Measurements from ENCODE around the gene FECH. TPM values are rescaled to one million over a fixed set of nuclear protein-coding genes. Genes with fewer than 3 reads are reported as not detected.

Gene FECH
- total RNA-seq, 1 experiment from 2014 or later = 24.1 TPM

- Mint-ChIP-seq H3K4me3 (no peak overlapping the region), H3K4me1 (peaks cover 9 to 13% of the 10 kb centered on the region in 2 experiments), H3K9me3 (no peaks in the 10 kb centered on the region; a peak in 1 of 5 replicates), H3K27me3 (ENCODE audit: low read depth) (no peaks in the 10 kb centered on the region), H3K27ac (peak overlapping the region in 1 of 3 experiments; percentile 39; a peak in 1 of 7 replicates), H3K36me3 (ENCODE audit: insufficient read depth in 1 of 3, low read depth in 3 of 3) (no peaks in the 10 kb centered on the region)
- H3K23ac ChIP-seq (ENCODE audit: insufficient read length, low read depth, low read length) = no peak overlapping the region
- no peaks in the 10 kb centered on the region for H3K23me2 ChIP-seq (ENCODE audit: insufficient read length, low read depth, low read length, poor library complexity, severe bottlenecking)
- H4K20me1 ChIP-seq (ENCODE audit: control insufficient read depth, insufficient read depth, insufficient read length) = no peaks in the 10 kb centered on the region
- no peak overlapping the region for H3K56ac ChIP-seq (ENCODE audit: insufficient read length, low read depth, low read length)
- no peak overlapping the region for H2BK15ac ChIP-seq (ENCODE audit: low read depth, low read length)
- H4K5ac ChIP-seq (ENCODE audit: insufficient read length, low read depth, low read length) = no peak overlapping the region
- no peak overlapping the region for H2AK5ac ChIP-seq (ENCODE audit: insufficient read length, low read length)
- TF ChIP-seq CTCF (conservative IDR thresholded peaks at IDR 0.05) = no peak
- no peak overlapping the region for H2BK12ac ChIP-seq (ENCODE audit: insufficient read length, low read depth, low read length)
- no peaks in the 10 kb centered on the region for H3K27me3 ChIP-seq (ENCODE audit: insufficient read depth, low read length)
- H3K27ac ChIP-seq (ENCODE audit: insufficient read length, low read depth, low read length) = no peak overlapping the region
- no peak overlapping the region for H3K4ac ChIP-seq (ENCODE audit: low read depth, low read length)
- H4K91ac ChIP-seq (ENCODE audit: insufficient read length, low read depth, low read length) = no peak overlapping the region
- no peak overlapping the region for H4K8ac ChIP-seq (replicated peaks; ENCODE audit: insufficient read length, low read depth, low read length)
- H3T11ph ChIP-seq (ENCODE audit: low read length) = no peak overlapping the region
- no peak overlapping the region for H3K4me2 ChIP-seq (ENCODE audit: insufficient read depth, insufficient read length, low read length)
- no peak for DNase-seq
- H2BK5ac ChIP-seq (ENCODE audit: insufficient read length, low read length) = no peak overlapping the region
- no peak overlapping the region for H3K14ac ChIP-seq (ENCODE audit: insufficient read depth, low read length)
- H2AFZ ChIP-seq (ENCODE audit: low read length) = no peak overlapping the region
- H3K79me2 ChIP-seq (ENCODE audit: insufficient read depth, low read length) = no peaks in the 10 kb centered on the region
- no peak overlapping the region for H3K9ac ChIP-seq (ENCODE audit: extremely low read depth, insufficient read length, low read length)
- H3K18ac ChIP-seq (ENCODE audit: insufficient read length, low read depth, low read length) = no peak overlapping the region
- no CpG with 5 or more reads among the region's 17 CpGs for WGBS (ENCODE audit: extremely low coverage, insufficient read length, low lambda C conversion rate)
- H3K79me1 ChIP-seq (ENCODE audit: insufficient read depth, low read depth, low read length, poor library complexity, severe bottlenecking) = no peaks in the 10 kb centered on the region
- H2BK120ac ChIP-seq (ENCODE audit: low read depth, low read length, poor library complexity, severe bottlenecking) = no peak overlapping the region
- H3K9me3 ChIP-seq (ENCODE audit: control insufficient read depth, low read depth, low read length) = no peaks in the 10 kb centered on the region
- H3K4me1 ChIP-seq (ENCODE audit: insufficient read depth, low read length) = no peaks in the 10 kb centered on the region
- H2BK20ac ChIP-seq (ENCODE audit: low read depth, low read length, poor library complexity, severe bottlenecking) = no peak overlapping the region
Measured at GRCh38 chr18:57542812-57543427, 43.6 kb downstream of the FECH start.

All from H9 (cell line).